GM12892 (cell line): ENCODE results near the gene RHEX.

Experiments used
- POLR2AphosphoS5 ChIP-seq: IDR thresholded peaks from 2 replicates; pipeline ENCODE4 v1.6.1; 2011; ENCODE audit warnings: low read depth, low read length, control low read depth
- TAF1 ChIP-seq: IDR thresholded peaks from 2 replicates; pipeline ENCODE4 v1.6.1; 2011; ENCODE audit warnings: low read depth, mild to moderate bottlenecking, control low read depth, low read length, borderline replicate concordance

GRCh38 chr1:206041640-206042039 is 11.3 kb upstream of the RHEX start:
- TF ChIP-seq TAF1 (no peak), POLR2AphosphoS5 (no peak)
